ENCODE data around the gene GIN1.

DNA sequence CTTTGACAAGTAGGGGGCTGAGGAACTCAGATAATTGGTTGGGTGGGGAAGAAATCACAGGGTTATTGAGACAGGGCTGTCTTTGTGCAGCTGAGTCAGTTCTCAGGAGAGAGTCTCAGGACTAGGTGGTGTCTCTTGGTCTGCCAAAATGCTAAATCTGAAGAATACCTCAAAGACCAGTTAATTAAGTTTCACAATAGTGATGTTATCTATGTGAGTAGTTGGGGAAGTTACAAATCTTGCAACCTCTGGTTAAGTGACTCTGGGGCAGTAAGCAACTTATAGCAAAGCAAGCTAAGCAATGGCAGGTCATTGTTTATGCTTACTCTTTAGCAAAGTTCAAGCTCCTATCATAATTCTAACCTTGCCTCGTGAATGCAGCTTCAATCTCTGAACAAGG is 53.6 kb downstream of the GIN1 start:
- TF ChIP-seq, protein P1, sequence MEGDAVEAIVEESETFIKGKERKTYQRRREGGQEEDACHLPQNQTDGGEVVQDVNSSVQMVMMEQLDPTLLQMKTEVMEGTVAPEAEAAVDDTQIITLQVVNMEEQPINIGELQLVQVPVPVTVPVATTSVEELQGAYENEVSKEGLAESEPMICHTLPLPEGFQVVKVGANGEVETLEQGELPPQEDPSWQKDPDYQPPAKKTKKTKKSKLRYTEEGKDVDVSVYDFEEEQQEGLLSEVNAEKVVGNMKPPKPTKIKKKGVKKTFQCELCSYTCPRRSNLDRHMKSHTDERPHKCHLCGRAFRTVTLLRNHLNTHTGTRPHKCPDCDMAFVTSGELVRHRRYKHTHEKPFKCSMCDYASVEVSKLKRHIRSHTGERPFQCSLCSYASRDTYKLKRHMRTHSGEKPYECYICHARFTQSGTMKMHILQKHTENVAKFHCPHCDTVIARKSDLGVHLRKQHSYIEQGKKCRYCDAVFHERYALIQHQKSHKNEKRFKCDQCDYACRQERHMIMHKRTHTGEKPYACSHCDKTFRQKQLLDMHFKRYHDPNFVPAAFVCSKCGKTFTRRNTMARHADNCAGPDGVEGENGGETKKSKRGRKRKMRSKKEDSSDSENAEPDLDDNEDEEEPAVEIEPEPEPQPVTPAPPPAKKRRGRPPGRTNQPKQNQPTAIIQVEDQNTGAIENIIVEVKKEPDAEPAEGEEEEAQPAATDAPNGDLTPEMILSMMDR (IDR thresholded peaks at IDR 0.05), result no peak
- TF ChIP-seq POLR2A (IDR thresholded peaks at IDR 0.05) (no peak), EP300 (IDR thresholded peaks at IDR 0.05) (no peak)
